HEK293 (cell line): Measurements from ENCODE around the gene LAPTM4A.

Experiments
- CTCF ChIP-seq: fragments of 450-650 bp; formaldehyde crosslinking; IDR thresholded peaks from 2 replicates; pipeline ENCODE4 v1.5.1; 2016; ENCODE audit warnings: missing biosample characterization, missing genetic modification characterization
- EGR2 ChIP-seq: fragments of 450-650 bp; formaldehyde crosslinking; IDR thresholded peaks from 2 replicates; pipeline ENCODE4 v1.5.1; 2016; ENCODE audit warnings: low read depth, missing biosample characterization, missing genetic modification characterization
- ZNF2 ChIP-seq: fragments of 450-650 bp; formaldehyde crosslinking; IDR thresholded peaks from 2 replicates; pipeline ENCODE4 v1.5.1; 2016; ENCODE audit warnings: missing biosample characterization, missing genetic modification characterization
- ZNF274 ChIP-seq, 2 experiments: fragments of 200-500 bp in 1 of 2; fragments of 450-650 bp in 1 of 2; sonication (Bioruptor generic) in 1 of 2; formaldehyde crosslinking in 1 of 2; IDR thresholded peaks; 2 replicates each; pipeline versions ENCODE4 v1.5.1 to v1.6.1; 2014 to 2016; ENCODE audit warnings: borderline replicate concordance in 1 of 2, inconsistent platforms in 1 of 2, low read length in 1 of 2, missing biosample characterization in 1 of 2, missing genetic modification characterization in 1 of 2
- ZNF335 ChIP-seq: fragments of 450-650 bp; formaldehyde crosslinking; conservative IDR thresholded peaks from 2 replicates; pipeline ENCODE4 v1.5.1; 2016; ENCODE audit warnings: missing biosample characterization, missing genetic modification characterization
- ZNF561 ChIP-seq: fragments of 450-650 bp; IDR thresholded peaks from 2 replicates; pipeline ENCODE4 v1.5.1; 2018; ENCODE audit warnings: missing biosample characterization, missing genetic modification characterization, borderline replicate concordance
- TF ChIP-seq, protein P1 (sequence below): sonication (generic); formaldehyde crosslinking; IDR thresholded peaks from 2 replicates; pipeline ENCODE4 v1.8.1; 2022; ENCODE audit warnings: mild to moderate bottlenecking, moderate library complexity, missing genetic modification reagents

DNA sequence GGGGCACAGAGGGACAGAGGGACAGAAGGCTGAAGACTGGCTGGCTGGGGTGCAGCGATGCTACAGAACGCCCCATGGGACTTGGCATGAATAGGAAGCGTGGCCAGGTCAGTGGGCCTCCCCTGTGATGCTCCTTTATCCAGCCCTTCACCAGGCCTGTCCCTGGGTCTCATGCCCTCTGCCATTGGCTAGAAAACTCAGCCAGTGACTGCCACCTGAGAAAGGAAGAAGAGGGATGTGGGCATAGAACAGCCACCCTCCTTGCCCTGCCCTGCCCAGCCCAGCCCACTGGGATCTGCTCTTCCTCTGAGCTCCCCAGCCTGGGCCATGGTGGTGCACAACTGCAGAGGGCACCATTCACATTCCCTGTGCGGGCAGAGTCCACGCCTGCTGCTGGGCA is 10.5 kb upstream of the LAPTM4A start:
- TF ChIP-seq, protein P1, sequence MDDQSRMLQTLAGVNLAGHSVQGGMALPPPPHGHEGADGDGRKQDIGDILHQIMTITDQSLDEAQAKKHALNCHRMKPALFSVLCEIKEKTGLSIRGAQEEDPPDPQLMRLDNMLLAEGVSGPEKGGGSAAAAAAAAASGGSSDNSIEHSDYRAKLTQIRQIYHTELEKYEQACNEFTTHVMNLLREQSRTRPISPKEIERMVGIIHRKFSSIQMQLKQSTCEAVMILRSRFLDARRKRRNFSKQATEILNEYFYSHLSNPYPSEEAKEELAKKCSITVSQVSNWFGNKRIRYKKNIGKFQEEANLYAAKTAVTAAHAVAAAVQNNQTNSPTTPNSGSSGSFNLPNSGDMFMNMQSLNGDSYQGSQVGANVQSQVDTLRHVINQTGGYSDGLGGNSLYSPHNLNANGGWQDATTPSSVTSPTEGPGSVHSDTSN (CRISPR knock-in tag) = no peak
- TF ChIP-seq EGR2 = no peak
- no peak for TF ChIP-seq ZNF335
- no peak for TF ChIP-seq ZNF2
- no peak for TF ChIP-seq CTCF (tag by site-specific recombination)
- no peak for TF ChIP-seq ZNF561 (tag by site-specific recombination)
- no peak for TF ChIP-seq ZNF274 (IDR thresholded peaks at IDR 0.05; ENCODE audit: low read length)
- no peak for TF ChIP-seq ZNF274 (tag by site-specific recombination; IDR thresholded peaks at IDR 0.05; ENCODE audit: borderline replicate concordance)
